Esophagus muscularis mucosa (tissue), 2 donors: ENCODE measurements around the gene USP8.

Experiments
- POLR2A ChIP-seq: fragments of 450-650 bp; IDR thresholded peaks from one replicate; pipeline ENCODE4 v1.6.1; 2017; ENCODE audit warnings: antibody characterized with exemption, moderate library complexity, mild to moderate bottlenecking, low read depth
- POLR2AphosphoS5 ChIP-seq, 2 donors: sonication (generic); formaldehyde crosslinking; IDR thresholded peaks; one replicate each; pipeline ENCODE4 v1.6.1; 2017; ENCODE audit warnings: antibody characterized with exemption in 2 of 2

GRCh38 chr15:50487287-50487686, 63.1 kb downstream of the USP8 start:
- no peak for TF ChIP-seq POLR2A
- no peak for TF ChIP-seq POLR2AphosphoS5 (IDR thresholded peaks at IDR 0.05)
